SW 1271 (cell line): ENCODE data around the gene RAB35.
A peak's percentile ranks its signal among the peaks of the same experiment; 100 is the strongest.

Source experiments
- DNase-seq, 2 experiments: peaks; one replicate each; lab custom pipeline; 2025; lab: John Stamatoyannopoulos, UW

Gene RAB35

GRCh38 chr12:120086801-120087621 lies 29.5 kb downstream of the RAB35 start:
- DNase-seq: peak; percentile 94 to 98

GRCh38 chr12:120085920-120086645 lies 30.5 kb downstream of the RAB35 start:
- no peak for DNase-seq

GRCh38 chr12:120081641-120082040 lies 34.9 kb downstream of the RAB35 start:
- DNase-seq: no peak

- DNase-seq: no peak
Measured at GRCh38 chr12:120079411-120080400, 36.8 kb downstream of the RAB35 start.

GRCh38 chr12:120078868-120079267 lies 37.7 kb downstream of the RAB35 start:
- no peak for DNase-seq

- no peak for DNase-seq
Measured at GRCh38 chr12:120077260-120077659, 39.3 kb downstream of the RAB35 start.

- DNase-seq: no peak
Measured at GRCh38 chr12:120076651-120077050, 39.9 kb downstream of the RAB35 start.

GRCh38 chr12:120075034-120075616 lies 41.4 kb downstream of the RAB35 start:
- no peak for DNase-seq

- DNase-seq: no peak
Measured at GRCh38 chr12:120072472-120073249, 43.9 kb downstream of the RAB35 start.

GRCh38 chr12:120071493-120072020 lies 45.0 kb downstream of the RAB35 start:
- DNase-seq: no peak

GRCh38 chr12:120069278-120069677 lies 47.3 kb downstream of the RAB35 start:
- DNase-seq: no peak

GRCh38 chr12:120067901-120068300 lies 48.7 kb downstream of the RAB35 start:
- no peak for DNase-seq

- DNase-seq: no peak
Measured at GRCh38 chr12:120067084-120067869, 49.3 kb downstream of the RAB35 start.

GRCh38 chr12:120066341-120066740 lies 50.2 kb downstream of the RAB35 start:
- no peak for DNase-seq

- no peak for DNase-seq
Measured at GRCh38 chr12:120065472-120065871, 51.1 kb downstream of the RAB35 start.

GRCh38 chr12:120064054-120064940 lies 52.3 kb downstream of the RAB35 start:
- DNase-seq: no peak

GRCh38 chr12:120062976-120063579 lies 53.5 kb downstream of the RAB35 start:
- no peak for DNase-seq

- DNase-seq: no peak
Measured at GRCh38 chr12:120061575-120062214, 54.9 kb downstream of the RAB35 start.
